Fibroblast of villous mesenchyme (primary cell): ENCODE results near the gene PEX11A. TPM values are rescaled to one million over a fixed set of nuclear protein-coding genes. Genes with fewer than 3 reads are reported as not detected.

Source experiments
- DNase-seq: peaks from one replicate; pipeline ENCODE4 v3.0.0-alpha.2; 2010; ENCODE audit warnings: low read depth
- H3K4me3 ChIP-seq: 2 replicates; pipeline ENCODE4 v1.5.1; 2011; ENCODE audit warnings: low read depth, mild to moderate bottlenecking, low read length
- CTCF ChIP-seq: IDR thresholded peaks from 2 replicates; pipeline ENCODE4 v1.5.1; 2012; ENCODE audit warnings: low read depth, mild to moderate bottlenecking, low read length; ENCODE audit not compliant: insufficient read depth
- total RNA-seq: library from RNA; depleted of rRNA; stranded (reverse); fragments of >200 nt; gene quantifications from 2 replicates; pipeline ENCODE4 v1.2.3, GENCODE V29; 2012

Gene PEX11A
- total RNA-seq, 1 donor = 8.2 TPM

- H3K4me3 ChIP-seq = no peak overlapping the region
- DNase-seq = no peak
- no peak for TF ChIP-seq CTCF
Observed at GRCh38 chr15:89660556-89660955, 30.0 kb downstream of the PEX11A start.

GRCh38 chr15:89659295-89659694 is 31.3 kb downstream of the PEX11A start:
- TF ChIP-seq CTCF = no peak
- no peak overlapping the region for H3K4me3 ChIP-seq
- DNase-seq = no peak

- no peak overlapping the region for H3K4me3 ChIP-seq
- DNase-seq = no peak
- TF ChIP-seq CTCF = no peak
Observed at GRCh38 chr15:89657686-89658200, 32.8 kb downstream of the PEX11A start.

- no peak for DNase-seq
- no peak overlapping the region for H3K4me3 ChIP-seq
- TF ChIP-seq CTCF = no peak
Observed at GRCh38 chr15:89656116-89656815, 34.3 kb downstream of the PEX11A start.

- DNase-seq = peak; percentile 53
- peak within 1 kb of the TSS; percentile 77 for H3K4me3 ChIP-seq
- TF ChIP-seq CTCF = no peak
Observed at GRCh38 chr15:89654847-89655805, 35.4 kb downstream of the PEX11A start, which contains the start of gene KIF7. Gene KIF7 (minus strand): TSS chr15:89655467. CDS start chr15:89652930, 2,537 bp downstream.

- peak; percentile 41 for DNase-seq
- H3K4me3 ChIP-seq = peak overlapping the region; percentile 77
- no peak for TF ChIP-seq CTCF
Observed at GRCh38 chr15:89654301-89654761, 36.2 kb downstream of the PEX11A start.
